OCI-LY3 (cell line): ENCODE measurements around the gene FAM120A.

Experiments used
- H2AFZ ChIP-seq: fragments of 200-600, 300-600 bp; shearing (Covaris generic); 2 replicates; pipeline ENCODE4 v1.6.0; 2014; ENCODE audit warnings: antibody characterized with exemption, low read depth, low read length
- H3K27ac ChIP-seq: fragments of 200-600, 300-600 bp; sonication (generic); 2 replicates; pipeline ENCODE4 v1.5.1; 2014; ENCODE audit warnings: mild to moderate bottlenecking, low read length, moderate library complexity, mixed read lengths
- H3K27me3 ChIP-seq: fragments of 200-600, 300-600 bp; sonication (generic); 2 replicates; pipeline ENCODE4 v1.6.1; 2014; ENCODE audit warnings: low read depth, low read length, mixed read lengths
- H3K36me3 ChIP-seq: fragments of 200-600, 300-600 bp; sonication (generic); replicated peaks from 2 replicates; pipeline ENCODE3; 2014; ENCODE audit warnings: low read depth, low read length, mixed read lengths
- H3K4me1 ChIP-seq: fragments of 300-600, 200-600 bp; sonication (generic); 2 replicates; pipeline ENCODE4 v1.6.1; 2014; ENCODE audit warnings: low read length, mixed read lengths
- H3K4me2 ChIP-seq: fragments of 200-600, 300-600 bp; sonication (generic); 2 replicates; pipeline ENCODE4 v1.6.1; 2014; ENCODE audit warnings: low read length, mixed read lengths
- H3K4me3 ChIP-seq: fragments of 300-600, 200-600 bp; sonication (generic); 2 replicates; pipeline ENCODE4 v1.5.1; 2014; ENCODE audit warnings: antibody characterized with exemption, mild to moderate bottlenecking, low read length, moderate library complexity
- H3K79me2 ChIP-seq: fragments of 300-600, 200-600 bp; shearing (Covaris generic); 2 replicates; pipeline ENCODE4 v1.6.1; 2014; ENCODE audit warnings: mild to moderate bottlenecking, low read length, mixed read lengths
- H3K9ac ChIP-seq: fragments of 300-600, 200-600 bp; shearing (Covaris generic); 2 replicates; pipeline ENCODE4 v1.6.0; 2014; ENCODE audit warnings: mild to moderate bottlenecking, low read length, moderate library complexity
- H3K9me3 ChIP-seq: fragments of 200-600, 300-600 bp; shearing (Covaris generic); 2 replicates; pipeline ENCODE4 v1.6.1; 2014; ENCODE audit warnings: low read length, mixed read lengths; ENCODE audit not compliant: insufficient read depth
- H4K20me1 ChIP-seq: fragments of 200-600, 300-600 bp; sonication (generic); 2 replicates; pipeline ENCODE4 v1.6.1; 2016; ENCODE audit warnings: low read length, mixed read lengths; ENCODE audit not compliant: insufficient read depth
- EZH2phosphoT487 ChIP-seq: fragments of 200-600 bp; shearing (Covaris generic); IDR thresholded peaks from 2 replicates; pipeline ENCODE4 v1.6.1; 2018; ENCODE audit warnings: antibody characterized with exemption, mixed run types, low read depth
- TF ChIP-seq, protein P1 (sequence below): fragments of 200-600, 300-600 bp; sonication (generic); IDR thresholded peaks from 2 replicates; pipeline ENCODE4 v1.5.1; 2014; ENCODE audit warnings: antibody characterized with exemption, low read length, low read depth

FAM120A gene

DNA sequence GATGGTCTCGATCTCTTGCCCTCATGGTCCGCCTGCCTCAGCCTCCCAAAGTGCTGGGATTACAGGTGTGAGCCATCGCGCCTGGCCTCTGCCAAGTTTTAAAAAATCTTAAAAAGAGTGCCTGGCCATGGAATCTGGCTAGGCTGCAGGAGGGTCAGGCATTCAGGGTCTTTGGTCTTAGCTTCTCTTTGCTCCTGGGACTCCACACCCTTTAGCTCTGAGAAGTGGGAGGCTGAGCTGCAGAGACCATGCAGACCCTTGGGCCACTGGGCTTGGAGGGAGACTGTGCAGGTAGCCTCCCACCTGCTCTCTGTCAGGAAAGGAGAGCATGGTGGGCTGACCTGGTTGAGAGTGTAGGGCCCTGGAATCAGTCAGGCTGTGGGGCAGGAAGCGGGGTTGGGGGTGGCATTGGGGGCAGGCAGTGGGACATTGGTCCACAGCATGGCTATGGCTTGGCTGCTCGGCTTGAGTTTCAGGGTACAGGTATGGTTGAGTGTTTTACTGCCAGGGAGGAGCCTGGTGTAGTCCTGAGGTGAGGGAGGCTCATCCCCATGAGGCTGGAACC is 145.7 kb downstream of the FAM120A start:
- no peaks in the 10 kb centered on the region for H3K36me3 ChIP-seq
- peaks cover 59% of the 10 kb centered on the region for H4K20me1 ChIP-seq
- H3K4me1 ChIP-seq: peaks cover 2% of the 10 kb centered on the region; the same call in 1 of the 2 replicates
- no peak for TF ChIP-seq EZH2phosphoT487
- TF ChIP-seq, protein P1, sequence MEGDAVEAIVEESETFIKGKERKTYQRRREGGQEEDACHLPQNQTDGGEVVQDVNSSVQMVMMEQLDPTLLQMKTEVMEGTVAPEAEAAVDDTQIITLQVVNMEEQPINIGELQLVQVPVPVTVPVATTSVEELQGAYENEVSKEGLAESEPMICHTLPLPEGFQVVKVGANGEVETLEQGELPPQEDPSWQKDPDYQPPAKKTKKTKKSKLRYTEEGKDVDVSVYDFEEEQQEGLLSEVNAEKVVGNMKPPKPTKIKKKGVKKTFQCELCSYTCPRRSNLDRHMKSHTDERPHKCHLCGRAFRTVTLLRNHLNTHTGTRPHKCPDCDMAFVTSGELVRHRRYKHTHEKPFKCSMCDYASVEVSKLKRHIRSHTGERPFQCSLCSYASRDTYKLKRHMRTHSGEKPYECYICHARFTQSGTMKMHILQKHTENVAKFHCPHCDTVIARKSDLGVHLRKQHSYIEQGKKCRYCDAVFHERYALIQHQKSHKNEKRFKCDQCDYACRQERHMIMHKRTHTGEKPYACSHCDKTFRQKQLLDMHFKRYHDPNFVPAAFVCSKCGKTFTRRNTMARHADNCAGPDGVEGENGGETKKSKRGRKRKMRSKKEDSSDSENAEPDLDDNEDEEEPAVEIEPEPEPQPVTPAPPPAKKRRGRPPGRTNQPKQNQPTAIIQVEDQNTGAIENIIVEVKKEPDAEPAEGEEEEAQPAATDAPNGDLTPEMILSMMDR: no peak
- H3K9ac ChIP-seq: no peak overlapping the region
- H3K79me2 ChIP-seq: peaks cover 51% of the 10 kb centered on the region
- H3K27ac ChIP-seq: no peak overlapping the region
- H3K9me3 ChIP-seq: no peaks in the 10 kb centered on the region
- H3K27me3 ChIP-seq: no peaks in the 10 kb centered on the region
- H3K4me3 ChIP-seq: no peak overlapping the region
- H2AFZ ChIP-seq: no peak overlapping the region
- no peak overlapping the region for H3K4me2 ChIP-seq

DNA sequence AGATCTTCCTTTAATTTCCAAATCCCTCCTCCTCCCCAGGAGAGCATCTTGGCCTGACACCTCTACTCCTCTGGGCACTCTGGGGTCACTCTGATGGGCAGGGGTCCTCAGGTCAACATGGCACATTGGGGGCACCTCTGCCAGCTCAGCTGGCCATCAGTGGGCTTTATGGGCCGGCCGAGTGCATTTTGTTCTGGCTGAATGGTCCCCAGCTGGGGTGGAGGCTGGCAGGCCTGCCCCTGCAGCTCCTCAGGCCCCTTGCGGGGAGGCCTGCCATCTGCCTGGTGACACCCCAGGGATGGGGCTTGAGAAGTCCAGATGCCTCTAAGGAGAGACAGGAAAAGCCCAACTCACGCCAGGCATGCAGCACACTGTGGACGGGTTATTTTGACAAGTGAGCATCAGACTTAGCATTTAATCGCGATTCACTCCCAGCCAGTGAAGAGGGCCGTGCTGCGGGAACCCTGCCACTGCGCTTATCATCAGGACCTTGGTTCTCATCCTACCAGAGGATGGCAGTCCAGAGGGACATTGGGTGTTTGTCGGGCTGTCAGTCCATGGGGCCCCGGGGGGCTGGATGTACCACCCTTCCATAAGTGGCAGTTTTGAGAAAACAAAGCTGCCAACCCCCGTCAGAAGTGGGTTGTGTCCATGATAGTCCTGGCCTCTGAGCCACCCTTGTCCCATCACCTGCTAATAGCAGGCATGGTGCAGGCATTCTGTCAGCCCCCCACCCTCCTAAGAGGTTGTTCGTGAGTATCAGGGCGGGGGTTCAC is 146.6 kb downstream of the FAM120A start:
- Histone ChIP-seq H3K9me3 (no peaks in the 10 kb centered on the region), H3K79me2 (peaks cover 53% of the 10 kb centered on the region), H3K4me2 (no peak overlapping the region), H3K4me3 (no peak overlapping the region), H3K4me1 (peaks cover 2% of the 10 kb centered on the region; the same call in 1 of the 2 replicates), H2AFZ (no peak overlapping the region), H3K27me3 (no peaks in the 10 kb centered on the region), H3K36me3 (no peaks in the 10 kb centered on the region), H3K9ac (no peak overlapping the region), H3K27ac (no peak overlapping the region), H4K20me1 (peaks cover 53% of the 10 kb centered on the region)
- TF ChIP-seq, protein P1: no peak
- TF ChIP-seq EZH2phosphoT487: no peak

DNA sequence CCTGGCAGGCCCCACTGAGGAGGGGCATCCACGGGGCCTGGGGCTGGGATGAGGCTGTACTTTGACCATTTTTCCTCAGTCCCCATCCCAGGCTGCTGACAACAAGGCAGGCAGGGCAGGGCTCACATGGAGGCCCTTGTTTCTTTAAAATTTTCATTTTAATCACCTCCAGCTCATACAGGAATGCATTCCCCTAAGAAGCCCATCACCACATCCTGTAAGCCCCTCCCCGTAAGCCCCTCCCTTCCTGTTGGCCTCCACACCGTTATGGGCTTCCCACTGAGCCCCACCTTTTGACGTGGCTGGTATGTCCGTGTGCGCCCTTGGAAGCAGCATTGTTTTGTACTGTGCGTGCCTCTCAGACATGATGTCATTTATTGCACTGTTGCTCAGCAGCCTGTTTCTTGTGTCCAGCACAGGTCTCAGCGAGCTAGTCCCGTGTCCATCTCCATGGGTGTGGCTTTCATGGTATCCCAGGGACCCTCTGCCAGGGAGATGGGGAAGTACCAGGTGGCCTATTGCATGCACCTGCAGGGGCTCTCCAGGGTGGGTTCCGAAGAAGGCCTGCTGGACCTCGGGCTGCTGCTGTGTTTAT is 147.3 kb downstream of the FAM120A start:
- Histone ChIP-seq H4K20me1 (peaks cover 51% of the 10 kb centered on the region), H3K79me2 (peaks cover 49% of the 10 kb centered on the region), H3K27ac (no peak overlapping the region), H3K4me1 (peaks cover 2% of the 10 kb centered on the region; the same call in 1 of the 2 replicates), H3K27me3 (no peaks in the 10 kb centered on the region), H3K36me3 (no peaks in the 10 kb centered on the region), H2AFZ (no peak overlapping the region), H3K4me2 (no peak overlapping the region), H3K9me3 (no peaks in the 10 kb centered on the region), H3K9ac (no peak overlapping the region), H3K4me3 (no peak overlapping the region)
- no peak for TF ChIP-seq EZH2phosphoT487
- TF ChIP-seq, protein P1: no peak
